Mononuclear cell (primary cell): ENCODE measurements around the gene MCM8. TPM values are rescaled to one million over a fixed set of nuclear protein-coding genes. Genes with fewer than 3 reads are reported as not detected.

Source experiments
- H3K27me3 ChIP-seq: 2 replicates; pipeline ENCODE4 v1.6.0; 2011; ENCODE audit warnings: low read length, control low read depth; ENCODE audit not compliant: insufficient read depth
- H3K4me1 ChIP-seq: 2 replicates; pipeline ENCODE4 v1.5.1; 2011; ENCODE audit warnings: mild to moderate bottlenecking, low read length, control low read depth; ENCODE audit not compliant: insufficient read depth
- H3K4me3 ChIP-seq: 2 replicates; pipeline ENCODE4 v1.5.1; 2011; ENCODE audit warnings: mild to moderate bottlenecking, low read length, moderate library complexity
- H3K9me3 ChIP-seq: 2 replicates; pipeline ENCODE4 v1.5.1; 2011; ENCODE audit warnings: low read depth, mild to moderate bottlenecking, control low read depth, low read length
- total RNA-seq: library from RNA; depleted of rRNA; stranded (reverse); fragments of >200 nt; gene quantifications from one replicate; pipeline ENCODE4 v1.2.3, GENCODE V29; 2012

Gene MCM8
- 2.0 TPM for total RNA-seq

- H3K27me3 ChIP-seq: no peaks in the 10 kb centered on the region
- peaks cover 40% of the 10 kb centered on the region for H3K4me1 ChIP-seq
- peak within 1 kb of the TSS; percentile 72 for H3K4me3 ChIP-seq
- H3K9me3 ChIP-seq: no peaks in the 10 kb centered on the region
Measured at GRCh38 chr20:5950271-5951031, at the start of gene MCM8, which contains the start of gene TRMT6. Gene MCM8, plus strand, starts transcription at chr20:5950652. Its CDS starts 1,364 bp downstream, at chr20:5952016. Gene TRMT6, minus strand, starts transcription at chr20:5950533. Its CDS starts 128 bp downstream, at chr20:5950405.

DNA sequence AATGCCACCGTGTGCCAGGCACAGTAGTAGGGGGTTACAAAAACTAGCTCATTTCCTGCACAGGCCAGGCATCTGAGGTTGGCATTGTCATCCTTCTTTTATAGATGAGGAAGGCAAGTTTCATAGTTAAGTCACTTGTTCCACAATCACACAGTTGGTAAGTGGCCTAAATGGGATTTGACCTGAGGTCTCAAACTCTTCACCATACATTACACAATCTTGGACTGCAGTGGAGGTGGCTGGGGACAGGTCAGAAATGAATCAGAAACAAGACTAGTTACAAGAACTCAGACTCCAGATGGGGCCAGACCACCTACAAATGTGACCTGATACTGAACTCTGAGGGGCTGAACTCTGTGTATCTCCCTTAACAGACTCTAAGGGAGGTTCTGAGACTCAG lies 49.5 kb upstream of the MCM8 start:
- Histone ChIP-seq H3K9me3 (no peaks in the 10 kb centered on the region), H3K4me3 (no peak overlapping the region), H3K27me3 (peaks cover 13% of the 10 kb centered on the region), H3K4me1 (peaks cover 3% of the 10 kb centered on the region)

- Histone ChIP-seq H3K4me3 (no peak overlapping the region), H3K4me1 (peaks cover 11% of the 10 kb centered on the region), H3K9me3 (no peaks in the 10 kb centered on the region), H3K27me3 (peaks cover 54% of the 10 kb centered on the region)
Measured at GRCh38 chr20:5908981-5909380, 41.5 kb upstream of the MCM8 start.

GRCh38 chr20:5910186-5910585 lies 40.3 kb upstream of the MCM8 start:
- Histone ChIP-seq H3K9me3 (no peaks in the 10 kb centered on the region), H3K4me3 (no peak overlapping the region), H3K27me3 (peaks cover 60% of the 10 kb centered on the region), H3K4me1 (peaks cover 11% of the 10 kb centered on the region)

GRCh38 chr20:5913166-5913565 lies 37.3 kb upstream of the MCM8 start:
- Histone ChIP-seq H3K9me3 (no peaks in the 10 kb centered on the region), H3K4me1 (peaks cover 11% of the 10 kb centered on the region), H3K27me3 (peaks cover 49% of the 10 kb centered on the region), H3K4me3 (no peak overlapping the region)

GRCh38 chr20:5914859-5915258 lies 35.6 kb upstream of the MCM8 start:
- H3K4me3 ChIP-seq: no peak overlapping the region
- peaks cover 39% of the 10 kb centered on the region for H3K27me3 ChIP-seq

DNA sequence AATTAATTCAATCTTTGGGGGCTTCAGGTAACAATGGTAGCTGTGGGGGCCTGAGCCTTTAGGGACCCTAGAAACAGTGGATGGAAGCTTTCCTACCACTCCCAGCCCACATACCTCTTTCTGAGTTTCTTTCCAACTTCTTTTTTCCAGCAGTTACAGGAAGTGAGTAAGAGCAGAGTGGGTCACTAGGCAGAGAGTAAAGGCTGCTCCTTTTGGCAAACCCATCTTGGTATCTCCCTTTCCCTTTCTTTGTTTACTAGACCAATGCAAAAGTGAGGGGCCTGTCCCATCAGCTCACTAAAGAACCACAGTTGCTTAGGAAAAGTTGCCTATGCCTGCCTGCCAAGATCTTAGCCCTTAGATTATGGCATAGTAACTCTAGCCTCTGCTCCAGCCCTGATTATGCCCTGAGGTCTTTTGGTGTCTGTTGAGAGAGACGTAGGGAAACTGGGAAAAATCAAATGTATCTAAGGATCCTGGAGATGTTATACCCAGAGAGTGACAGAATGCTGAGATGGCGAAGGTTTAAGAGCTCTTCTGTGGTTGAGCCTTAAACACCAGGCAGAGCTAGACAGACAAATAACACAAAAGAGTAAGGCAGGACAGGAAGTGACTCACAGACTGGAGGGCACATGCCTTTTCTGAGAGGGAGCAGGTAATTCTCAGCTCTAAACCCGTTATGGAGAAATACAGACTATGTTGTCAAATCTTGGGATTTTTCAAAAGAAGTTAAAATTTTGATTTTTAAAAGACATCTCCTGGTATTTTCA lies 31.4 kb upstream of the MCM8 start:
- no peaks in the 10 kb centered on the region for H3K9me3 ChIP-seq
- peaks cover 12% of the 10 kb centered on the region for H3K4me1 ChIP-seq
- H3K4me3 ChIP-seq: no peak overlapping the region
- peaks cover 6% of the 10 kb centered on the region for H3K27me3 ChIP-seq

More at GRCh38 chr20:5914859-5915258, 35.6 kb upstream of the MCM8 start:
- Histone ChIP-seq H3K4me1 (peaks cover 22% of the 10 kb centered on the region), H3K9me3 (no peaks in the 10 kb centered on the region)

GRCh38 chr20:5919626-5920544 lies 30.6 kb upstream of the MCM8 start:
- H3K4me3 ChIP-seq: no peak overlapping the region
- H3K9me3 ChIP-seq: no peaks in the 10 kb centered on the region
- peaks cover 12% of the 10 kb centered on the region for H3K4me1 ChIP-seq
- H3K27me3 ChIP-seq: peaks cover 1% of the 10 kb centered on the region

GRCh38 chr20:5920581-5920980 lies 29.9 kb upstream of the MCM8 start:
- Histone ChIP-seq H3K4me3 (no peak overlapping the region), H3K4me1 (peaks cover 12% of the 10 kb centered on the region), H3K9me3 (no peaks in the 10 kb centered on the region), H3K27me3 (no peaks in the 10 kb centered on the region)

DNA sequence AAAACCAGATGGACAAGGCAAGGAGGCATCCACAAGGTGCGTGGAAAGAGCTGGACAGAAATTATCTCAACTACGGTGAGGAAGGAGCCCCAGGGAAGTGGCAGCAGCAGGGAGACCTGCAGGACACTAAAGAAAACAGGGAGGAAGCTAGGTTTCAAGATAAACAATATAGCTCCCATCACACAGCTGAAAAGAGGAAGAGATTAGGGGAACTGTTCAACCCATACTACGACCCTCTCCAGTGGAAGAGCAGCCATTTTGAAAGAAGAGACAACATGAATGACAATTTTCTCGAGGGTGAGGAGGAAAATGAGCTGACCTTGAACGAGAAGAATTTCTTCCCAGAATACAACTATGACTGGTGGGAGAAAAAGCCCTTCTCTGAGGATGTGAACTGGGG lies 27.0 kb upstream of the MCM8 start:
- H3K4me3 ChIP-seq: no peak overlapping the region
- H3K9me3 ChIP-seq: no peaks in the 10 kb centered on the region
- peaks cover 12% of the 10 kb centered on the region for H3K4me1 ChIP-seq
- no peaks in the 10 kb centered on the region for H3K27me3 ChIP-seq

DNA sequence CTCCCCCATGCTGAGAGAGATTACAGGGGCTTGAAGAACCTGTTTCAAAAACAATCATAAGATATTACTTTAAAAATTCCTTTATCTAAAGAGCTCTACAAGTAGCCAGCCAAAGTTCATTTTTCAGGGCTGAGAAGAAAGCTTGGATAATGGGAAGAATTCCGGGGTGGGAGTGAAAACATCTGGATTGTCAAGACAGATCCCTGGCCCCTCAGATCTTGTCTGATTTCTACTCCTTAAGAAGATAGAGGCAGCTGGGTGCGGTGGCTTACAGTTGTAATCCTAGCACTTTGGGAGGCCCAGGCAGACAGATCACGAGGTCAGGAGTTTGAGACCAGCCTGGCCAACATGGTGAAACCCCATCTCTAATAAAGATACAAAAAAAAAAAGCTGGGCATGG lies 24.9 kb upstream of the MCM8 start:
- no peak overlapping the region for H3K4me3 ChIP-seq
- H3K4me1 ChIP-seq: no peaks in the 10 kb centered on the region
- H3K27me3 ChIP-seq: no peaks in the 10 kb centered on the region
- H3K9me3 ChIP-seq: no peaks in the 10 kb centered on the region

DNA sequence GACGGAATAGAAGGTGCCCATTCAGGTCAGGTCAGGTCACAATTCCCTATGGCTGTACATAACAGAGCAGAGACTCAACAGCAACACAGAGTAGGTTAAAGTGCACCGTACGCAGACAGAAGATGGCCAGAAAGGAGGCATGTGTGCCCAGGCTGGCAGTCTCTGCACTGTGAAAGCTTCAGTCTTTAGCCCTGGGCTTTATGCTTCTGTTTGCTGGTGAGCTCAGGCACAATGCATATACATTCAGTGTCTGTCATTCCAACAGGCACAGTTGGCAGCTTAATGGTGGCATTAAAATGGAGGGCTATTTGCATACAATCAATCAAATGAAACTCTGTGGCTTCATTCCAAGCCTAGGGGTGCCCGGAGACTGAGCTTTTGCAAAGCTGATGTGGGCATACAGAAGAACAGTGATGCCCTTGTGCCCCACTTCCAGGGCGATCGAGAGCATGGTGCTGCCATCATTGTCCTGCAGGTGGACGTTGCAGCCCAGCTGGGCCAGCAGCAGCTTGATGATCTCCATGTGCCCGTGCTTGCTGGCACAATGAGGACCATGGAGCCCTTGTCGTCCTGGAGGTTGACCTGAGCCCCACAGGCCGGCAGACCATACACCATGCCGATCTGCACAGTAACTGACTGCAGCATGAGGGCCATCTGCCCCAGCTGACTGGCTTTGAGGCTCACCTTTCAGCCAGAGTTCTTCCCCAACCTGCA lies 22.5 kb upstream of the MCM8 start:
- no peaks in the 10 kb centered on the region for H3K9me3 ChIP-seq
- no peaks in the 10 kb centered on the region for H3K4me1 ChIP-seq
- no peaks in the 10 kb centered on the region for H3K27me3 ChIP-seq
- no peak overlapping the region for H3K4me3 ChIP-seq

GRCh38 chr20:5928836-5929715 lies 21.4 kb upstream of the MCM8 start:
- no peaks in the 10 kb centered on the region for H3K4me1 ChIP-seq
- H3K9me3 ChIP-seq: no peaks in the 10 kb centered on the region
- no peaks in the 10 kb centered on the region for H3K27me3 ChIP-seq
- H3K4me3 ChIP-seq: no peak overlapping the region
